ENCODE data around the gene DGKH.

DGKH gene

GRCh38 chr13:42272804-42273175 is 224.3 kb downstream of the DGKH start:
- in situ Hi-C loops (cut with MboI; ENCODE audit: low sequenced_read_pairs), result no loop called here

DNA sequence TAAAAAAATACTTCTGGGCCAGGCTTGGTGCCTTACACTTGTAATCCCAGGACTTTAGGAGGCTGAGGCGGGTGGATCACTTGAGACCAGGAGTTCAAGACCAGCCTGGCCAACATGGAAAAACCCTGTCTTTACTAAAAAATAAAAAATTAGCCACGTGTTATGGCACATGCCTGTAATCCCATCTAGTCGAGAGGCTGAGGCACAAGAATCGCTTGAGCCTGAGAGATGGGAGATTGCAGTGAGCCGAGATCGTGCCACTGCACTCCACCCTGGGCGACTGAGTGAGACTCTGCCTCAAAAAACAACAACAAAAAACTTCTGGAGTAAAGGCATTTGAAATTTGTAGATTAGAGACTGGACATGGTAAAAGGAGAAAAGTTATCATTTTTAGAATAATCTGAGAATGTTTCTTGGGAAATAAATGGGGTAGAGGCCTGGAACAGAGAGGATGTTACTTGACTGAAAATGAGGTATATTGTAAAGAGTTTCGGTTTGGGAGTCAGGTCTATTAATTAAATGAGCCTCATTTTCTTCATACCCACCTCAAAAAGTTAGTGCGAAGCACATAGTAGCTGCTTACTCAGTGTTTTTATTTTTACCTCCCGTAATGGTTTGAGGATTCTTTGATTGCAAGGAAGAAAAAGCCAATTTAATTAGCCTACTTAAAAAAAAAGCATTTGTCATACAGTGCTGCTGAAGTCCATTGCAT is 226.1 kb downstream of the DGKH start:
- in situ Hi-C loops (cut with MboI; ENCODE audit: low sequenced_read_pairs), result no loop called here

GRCh38 chr13:42275098-42275471 is 226.6 kb downstream of the DGKH start:
- in situ Hi-C loops (cut with MboI; ENCODE audit: low sequenced_read_pairs), result no loop called here

- in situ Hi-C loops (cut with MboI; ENCODE audit: low sequenced_read_pairs), result no loop called here
Measured at GRCh38 chr13:42275506-42275905, 227.1 kb downstream of the DGKH start.

DNA sequence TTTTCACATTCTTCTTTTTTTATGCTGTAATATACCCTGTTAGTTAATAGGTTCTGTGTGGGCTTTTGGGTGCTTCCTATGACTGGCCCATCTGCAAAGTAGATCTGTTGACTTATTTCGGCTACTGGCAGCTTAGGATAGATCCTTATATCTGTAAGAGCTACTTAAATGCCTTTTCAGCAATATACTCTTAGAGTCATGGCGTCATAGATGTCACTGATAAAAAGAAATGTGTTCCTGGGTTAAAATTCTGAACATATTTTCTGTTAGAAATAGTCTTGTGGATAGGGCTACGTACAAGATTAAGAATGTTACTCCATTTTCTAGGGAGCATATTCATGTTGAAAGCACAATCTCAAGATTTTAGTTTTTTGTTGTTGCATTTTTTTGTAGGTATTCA is 228.2 kb downstream of the DGKH start:
- in situ Hi-C loops (cut with MboI; ENCODE audit: low sequenced_read_pairs), result no loop called here

- in situ Hi-C loops (cut with MboI; ENCODE audit: low sequenced_read_pairs), result no loop called here
Measured at GRCh38 chr13:42277618-42278276, 229.3 kb downstream of the DGKH start.

GRCh38 chr13:42279080-42279479 is 230.6 kb downstream of the DGKH start:
- in situ Hi-C loops (cut with MboI; ENCODE audit: low sequenced_read_pairs), result no loop called here

- in situ Hi-C loops (cut with MboI; ENCODE audit: low sequenced_read_pairs), result no loop called here
Measured at GRCh38 chr13:42279986-42280385, 231.5 kb downstream of the DGKH start.

DNA sequence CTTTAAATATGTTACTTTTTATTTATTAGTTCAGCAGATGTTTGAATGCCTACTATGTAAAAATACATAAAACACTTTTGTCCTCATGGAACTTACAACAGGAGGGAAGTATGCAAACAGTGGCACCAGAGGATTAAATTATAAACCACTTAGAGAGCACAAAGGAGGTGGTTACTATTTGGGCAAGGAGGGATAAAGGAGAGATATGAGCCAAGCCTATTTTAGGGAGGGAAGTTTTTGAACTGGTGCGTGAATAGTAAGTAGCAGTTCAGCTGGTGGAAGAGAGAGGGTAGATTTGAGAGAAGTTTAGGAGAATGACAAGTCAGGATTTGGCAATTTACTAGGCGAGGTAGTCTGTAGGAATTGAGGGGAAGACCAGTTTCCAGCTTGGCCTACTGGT is 232.1 kb downstream of the DGKH start:
- in situ Hi-C loops (cut with MboI; ENCODE audit: low sequenced_read_pairs), result no loop called here

DNA sequence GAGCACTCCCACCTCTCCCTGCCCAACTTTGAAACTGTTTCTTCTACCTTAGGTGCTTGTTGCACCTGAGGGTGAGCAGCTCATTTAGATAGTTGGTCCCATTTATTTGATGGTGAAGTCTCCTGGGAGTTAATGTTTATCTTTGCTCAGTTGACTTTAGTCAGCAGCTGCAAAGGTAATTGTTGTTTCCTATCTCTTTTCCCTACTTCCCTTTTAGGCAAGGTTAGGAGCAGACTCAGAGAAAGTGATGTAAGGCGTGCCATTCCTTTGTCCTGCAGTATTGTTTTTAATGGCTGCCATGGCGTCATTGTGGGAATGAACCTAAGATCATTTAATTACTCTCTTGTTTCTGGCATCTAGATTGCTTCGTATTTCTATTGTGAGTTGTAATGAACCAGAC is 235.1 kb downstream of the DGKH start:
- in situ Hi-C loops (cut with MboI; ENCODE audit: low sequenced_read_pairs), result no loop called here

GRCh38 chr13:42284068-42284467 is 235.6 kb downstream of the DGKH start:
- in situ Hi-C loops (cut with MboI; ENCODE audit: low sequenced_read_pairs), result no loop called here

All from HL-60/S4 treated with retinoic acid at 250 ng/mL for 4 days and 3 days (cell line).